GM12878 (cell line): ENCODE data around the gene IRX6.

Experiments
- CTCF ChIP-seq, 3 experiments: IDR thresholded peaks in 2 of 3; conservative IDR thresholded peaks in 1 of 3; 2 replicates each; pipeline ENCODE4 v1.5.1; 2011; ENCODE audit warnings: low read depth in 3 of 3, low read length in 3 of 3, mild to moderate bottlenecking in 3 of 3, control low read depth in 2 of 3, moderate library complexity in 2 of 3, inconsistent platforms in 1 of 3, mixed read lengths in 1 of 3; ENCODE audit not compliant: control insufficient read depth in 2 of 3, insufficient read depth in 1 of 3; ENCODE audit errors: extremely low read depth in 1 of 3
- EGR1 ChIP-seq, 2 experiments: IDR thresholded peaks; 1 replicate in 1 of 2; 2 replicates in 1 of 2; pipeline ENCODE4 v1.6.1; 2011 to 2012; ENCODE audit warnings: low read depth in 2 of 2, low read length in 2 of 2, borderline replicate concordance in 1 of 2, mild to moderate bottlenecking in 1 of 2, moderate library complexity in 1 of 2
- MAX ChIP-seq: IDR thresholded peaks from 2 replicates; pipeline ENCODE4 v1.6.1; 2012; ENCODE audit warnings: low read depth, low read length, improper control_type of control experiment
- NBN ChIP-seq: fragments of 450-650 bp; IDR thresholded peaks from 2 replicates; pipeline ENCODE4 v1.6.1; 2016
- RCOR1 ChIP-seq: conservative IDR thresholded peaks from 2 replicates; pipeline ENCODE4 v1.6.1; 2012; ENCODE audit warnings: low read depth, low read length, improper control_type of control experiment
- SIN3A ChIP-seq: IDR thresholded peaks from 2 replicates; pipeline ENCODE4 v1.6.1; 2012; ENCODE audit warnings: low read depth, low read length, improper control_type of control experiment
- TCF3 ChIP-seq: IDR thresholded peaks from 2 replicates; pipeline ENCODE4 v1.6.1; 2012; ENCODE audit warnings: low read depth, mild to moderate bottlenecking, low read length, borderline replicate concordance; ENCODE audit not compliant: insufficient read depth

- TF ChIP-seq MAX (no peak), CTCF (IDR thresholded peaks at IDR 0.05 in 2 of 3, conservative IDR thresholded peaks at IDR 0.05 in 1 of 3; ENCODE audit: control insufficient read depth in 2 of 3, extremely low read depth in 1 of 3, insufficient read depth in 1 of 3, low read depth in 3 of 3, low read length in 3 of 3) (0 out of 6 replicates have a peak, but pooled peaks of 1 of the 3 experiments have one; percentile 17), EGR1 (IDR thresholded peaks at IDR 0.05; ENCODE audit: borderline replicate concordance in 1 of 2, low read depth in 2 of 2, low read length in 2 of 2) (no peak), TCF3 (no peak), NBN (no peak), SIN3A (no peak), RCOR1 (no peak)
Measured at GRCh38 chr16:55323637-55324271, at the start of gene IRX6.
